Memory B cell (primary cell): Measurements from ENCODE around the gene SFMBT1.
A peak's percentile ranks its signal among the peaks of the same experiment; 100 is the strongest.

Experiments
- ATAC-seq: fragments of 150-1000 bp; cut with Tn5 transposase; 2 replicates; pipeline ENCODE4 v1.10.0; 2021; ENCODE audit warnings: low read depth, mild to moderate bottlenecking, moderate library complexity
- DNase-seq, 2 donors: peaks; one replicate each; pipeline ENCODE4 v3.0.0; 2022; ENCODE audit warnings: low spot score in 2 of 2
- H3K27ac Mint-ChIP-seq: one replicate; pipeline ENCODE4 v1.8.0; 2022; ENCODE audit warnings: mild to moderate bottlenecking, moderate library complexity, mixed read lengths
- H3K27me3 Mint-ChIP-seq: one replicate; pipeline ENCODE4 v1.8.0; 2022; ENCODE audit warnings: mixed read lengths
- H3K36me3 Mint-ChIP-seq: one replicate; pipeline ENCODE4 v1.8.0; 2022; ENCODE audit warnings: mild to moderate bottlenecking, mixed read lengths
- H3K4me1 Mint-ChIP-seq: one replicate; pipeline ENCODE4 v1.8.0; 2022; ENCODE audit warnings: mixed read lengths
- H3K4me3 Mint-ChIP-seq: one replicate; pipeline ENCODE4 v1.8.0; 2022; ENCODE audit warnings: mild to moderate bottlenecking, moderate library complexity, mixed read lengths
- H3K9me3 Mint-ChIP-seq: one replicate; pipeline ENCODE4 v1.8.0; 2022; ENCODE audit warnings: mixed read lengths

Gene SFMBT1

DNA sequence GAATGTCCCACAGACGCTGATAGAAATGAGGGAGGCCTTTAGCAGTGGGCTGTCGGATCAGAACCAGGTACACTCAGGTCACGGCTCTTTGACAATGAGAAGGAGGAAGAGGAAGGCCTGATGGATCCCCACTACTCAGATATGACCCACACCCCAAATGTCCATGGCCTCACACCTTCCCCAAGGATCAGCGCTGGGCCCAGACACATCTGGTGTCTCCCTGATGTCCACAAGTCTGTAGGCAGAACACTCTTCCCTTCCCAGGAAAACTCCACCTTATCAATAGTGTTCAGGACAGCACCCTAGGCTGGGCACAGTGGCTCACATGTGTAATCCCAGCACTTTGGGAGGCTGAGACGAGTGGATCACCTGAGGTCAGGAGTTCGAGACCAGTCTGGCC lies 33.3 kb upstream of the SFMBT1 start:
- H3K4me3 Mint-ChIP-seq: no peak overlapping the region
- ATAC-seq: no peak
- no peaks in the 10 kb centered on the region for H3K27me3 Mint-ChIP-seq
- H3K36me3 Mint-ChIP-seq: peaks cover 7% of the 10 kb centered on the region
- DNase-seq: no peak
- H3K4me1 Mint-ChIP-seq: no peaks in the 10 kb centered on the region
- no peak overlapping the region for H3K27ac Mint-ChIP-seq
- no peaks in the 10 kb centered on the region for H3K9me3 Mint-ChIP-seq

DNA sequence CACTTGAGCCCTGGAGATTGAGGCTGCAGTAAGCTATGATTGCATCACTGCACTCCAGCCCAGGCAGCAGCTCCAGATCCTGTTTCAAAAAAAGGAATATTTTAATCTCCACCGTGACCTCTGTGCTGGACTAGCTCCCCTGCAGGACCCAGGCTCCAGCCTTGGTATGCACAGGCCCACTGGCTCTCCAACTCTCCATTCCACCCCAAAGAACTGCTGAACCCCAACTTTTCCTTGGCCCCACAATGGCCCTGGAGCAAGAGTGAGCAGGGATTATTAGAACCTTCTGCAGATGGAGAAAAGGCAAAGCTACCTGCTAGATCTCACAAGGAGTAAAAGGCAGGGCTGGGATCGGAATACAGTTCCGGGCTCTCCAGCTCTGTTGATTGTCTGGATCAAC lies 32.8 kb upstream of the SFMBT1 start:
- Mint-ChIP-seq H3K27ac (no peak overlapping the region), H3K9me3 (no peaks in the 10 kb centered on the region), H3K36me3 (peaks cover 3% of the 10 kb centered on the region), H3K4me1 (no peaks in the 10 kb centered on the region), H3K4me3 (no peak overlapping the region), H3K27me3 (no peaks in the 10 kb centered on the region)
- ATAC-seq: no peak
- no peak for DNase-seq

GRCh38 chr3:53077476-53078220 lies 31.8 kb upstream of the SFMBT1 start:
- no peak overlapping the region for H3K4me3 Mint-ChIP-seq
- H3K4me1 Mint-ChIP-seq: peaks cover 7% of the 10 kb centered on the region
- ATAC-seq (no peak), DNase-seq (no peak)
- H3K9me3 Mint-ChIP-seq: no peaks in the 10 kb centered on the region
- no peaks in the 10 kb centered on the region for H3K27me3 Mint-ChIP-seq
- peaks cover 3% of the 10 kb centered on the region for H3K36me3 Mint-ChIP-seq
- no peak overlapping the region for H3K27ac Mint-ChIP-seq

- DNase-seq: no peak
Measured at GRCh38 chr3:53075743-53076140, 29.9 kb upstream of the SFMBT1 start.

DNA sequence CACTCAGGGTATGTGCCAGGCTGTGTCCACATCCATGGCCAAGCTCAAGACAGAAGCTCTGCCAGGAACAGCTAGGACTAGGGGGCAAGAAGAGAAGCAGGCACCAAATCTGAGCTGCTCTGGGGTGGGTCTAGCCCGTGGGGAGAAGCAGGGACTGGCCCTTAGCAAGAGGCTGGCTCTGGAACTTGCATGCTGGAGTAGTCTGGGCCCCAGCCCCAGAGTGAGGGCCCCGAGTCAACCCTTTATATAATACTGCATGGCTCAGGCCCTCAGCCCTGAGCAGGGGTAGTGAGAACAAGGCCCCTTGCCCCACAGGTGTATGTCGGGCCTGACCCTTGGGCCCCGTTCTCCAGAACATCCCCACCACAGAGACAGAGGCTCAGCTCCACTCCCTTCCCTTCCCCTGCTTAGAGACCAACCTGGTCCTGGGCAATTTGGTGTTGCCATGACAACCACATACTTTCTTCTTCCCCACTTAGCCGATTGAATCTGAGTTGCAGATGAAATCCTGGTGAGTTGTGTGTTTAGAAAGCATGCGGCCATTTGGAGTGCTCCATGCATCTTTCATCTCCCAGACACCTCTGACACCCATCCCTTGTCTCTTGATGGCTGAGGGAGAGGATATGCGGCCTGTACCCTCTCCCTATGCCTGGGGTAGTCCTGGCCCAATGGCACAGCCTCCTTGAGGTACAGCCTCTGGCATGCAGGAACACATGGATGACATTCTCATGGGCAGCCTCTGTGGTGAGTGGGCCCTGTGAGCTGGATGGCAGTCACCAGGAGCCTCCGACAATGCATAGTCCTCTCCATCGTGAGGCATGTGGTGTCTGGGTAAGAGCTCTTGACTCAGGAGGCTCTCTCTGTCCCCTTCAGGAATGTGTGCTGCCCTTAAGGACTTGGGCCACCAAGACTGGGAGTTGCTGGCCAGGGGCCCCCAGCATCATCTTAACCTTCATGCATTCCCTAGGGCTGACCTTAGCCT lies 29.2 kb upstream of the SFMBT1 start:
- H3K4me3 Mint-ChIP-seq: no peak overlapping the region
- peak overlapping the region; percentile 58 for H3K27ac Mint-ChIP-seq
- DNase-seq: no peak
- no peak for ATAC-seq
- H3K36me3 Mint-ChIP-seq: peaks cover 3% of the 10 kb centered on the region
- peaks cover 11% of the 10 kb centered on the region for H3K4me1 Mint-ChIP-seq
- H3K9me3 Mint-ChIP-seq: no peaks in the 10 kb centered on the region
- H3K27me3 Mint-ChIP-seq: no peaks in the 10 kb centered on the region

More at GRCh38 chr3:53075743-53076140, 29.9 kb upstream of the SFMBT1 start:
- Mint-ChIP-seq H3K4me1 (peaks cover 11% of the 10 kb centered on the region), H3K27me3 (no peaks in the 10 kb centered on the region), H3K9me3 (no peaks in the 10 kb centered on the region), H3K36me3 (peaks cover 3% of the 10 kb centered on the region), H3K27ac (no peak overlapping the region), H3K4me3 (no peak overlapping the region)
- ATAC-seq: no peak

DNA sequence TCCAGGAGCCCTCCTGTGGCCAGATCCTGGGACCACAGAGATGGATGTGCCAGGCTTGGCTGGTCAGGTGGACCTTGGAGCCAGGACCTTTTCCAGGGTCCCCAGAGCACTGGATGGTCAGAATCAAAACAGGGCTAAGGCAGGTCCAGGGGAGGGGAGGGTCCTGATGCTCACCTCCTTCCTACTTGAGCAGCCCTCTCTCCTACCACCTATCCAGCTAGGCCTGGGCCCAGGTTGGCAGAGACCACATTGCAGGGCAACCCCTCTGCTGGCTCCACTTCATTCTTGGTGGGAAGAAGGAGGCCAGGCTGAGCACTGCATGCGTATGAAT lies 28.5 kb upstream of the SFMBT1 start:
- Mint-ChIP-seq H3K4me3 (peak overlapping the region; percentile 37), H3K27ac (peak overlapping the region; percentile 58)

GRCh38 chr3:53073553-53074365 lies 27.9 kb upstream of the SFMBT1 start:
- Mint-ChIP-seq H3K4me1 (peaks cover 11% of the 10 kb centered on the region), H3K36me3 (peaks cover 3% of the 10 kb centered on the region), H3K4me3 (peak overlapping the region; percentile 92), H3K27me3 (no peaks in the 10 kb centered on the region), H3K9me3 (no peaks in the 10 kb centered on the region), H3K27ac (peak overlapping the region; percentile 84)
- DNase-seq (peak in 1 of 2 donors; percentile 19), ATAC-seq (no peak)

More for the DNA sequence above, 28.5 kb upstream of the SFMBT1 start:
- DNase-seq: no peak
- Mint-ChIP-seq H3K4me1 (peaks cover 11% of the 10 kb centered on the region), H3K36me3 (peaks cover 3% of the 10 kb centered on the region), H3K9me3 (no peaks in the 10 kb centered on the region), H3K27me3 (no peaks in the 10 kb centered on the region)
- ATAC-seq: no peak

DNA sequence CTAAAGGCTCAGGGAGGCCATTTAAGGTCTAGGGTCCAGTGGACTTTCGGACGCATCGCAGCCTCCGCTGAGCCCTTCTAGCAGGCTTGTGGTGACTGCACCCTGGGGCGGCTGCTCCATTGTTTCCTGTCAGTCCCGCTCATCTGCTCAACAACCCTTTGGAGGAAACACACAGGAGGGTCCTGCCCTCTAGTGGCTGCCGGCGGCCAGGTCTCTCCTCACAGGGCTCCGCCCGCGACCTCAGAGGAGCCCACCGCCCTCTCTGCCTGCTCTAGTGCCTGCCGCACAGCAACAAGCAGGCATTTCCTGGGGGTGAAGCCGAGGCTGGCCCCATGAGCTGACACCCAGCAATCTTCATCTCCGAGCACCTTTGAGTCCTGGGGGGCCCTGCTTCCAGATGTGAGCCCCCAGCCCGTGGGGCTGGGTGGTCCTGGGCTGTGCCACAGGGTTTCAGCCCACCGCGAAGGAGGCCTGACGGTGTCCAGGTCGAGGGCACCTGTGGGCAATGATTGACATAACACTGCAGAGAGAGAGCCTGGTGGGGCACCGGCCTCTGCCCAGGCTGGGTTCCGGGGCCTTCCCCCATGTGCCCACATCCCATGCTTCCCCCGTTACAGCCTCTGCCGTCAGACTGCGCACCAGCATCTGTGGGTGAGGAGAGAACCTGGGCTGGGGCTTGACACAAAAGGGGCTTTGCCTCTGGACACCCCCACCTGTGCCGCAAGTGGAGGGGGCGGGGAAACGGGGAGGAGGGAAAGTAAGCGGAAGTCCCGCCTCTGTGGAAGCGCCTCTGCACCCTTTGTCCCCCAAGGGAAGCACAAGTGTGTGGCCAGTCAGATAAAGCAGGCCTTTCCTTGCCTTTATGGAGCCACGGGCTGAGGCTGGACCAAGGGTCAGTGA lies 27.0 kb upstream of the SFMBT1 start:
- DNase-seq (peak; percentile 81 to 83), ATAC-seq (peak; percentile 89)
- H3K4me1 Mint-ChIP-seq: peaks cover 11% of the 10 kb centered on the region
- H3K9me3 Mint-ChIP-seq: no peaks in the 10 kb centered on the region
- H3K36me3 Mint-ChIP-seq: peaks cover 3% of the 10 kb centered on the region
- peak overlapping the region; percentile 84 for H3K27ac Mint-ChIP-seq
- H3K4me3 Mint-ChIP-seq: peak overlapping the region; percentile 92
- no peaks in the 10 kb centered on the region for H3K27me3 Mint-ChIP-seq

DNA sequence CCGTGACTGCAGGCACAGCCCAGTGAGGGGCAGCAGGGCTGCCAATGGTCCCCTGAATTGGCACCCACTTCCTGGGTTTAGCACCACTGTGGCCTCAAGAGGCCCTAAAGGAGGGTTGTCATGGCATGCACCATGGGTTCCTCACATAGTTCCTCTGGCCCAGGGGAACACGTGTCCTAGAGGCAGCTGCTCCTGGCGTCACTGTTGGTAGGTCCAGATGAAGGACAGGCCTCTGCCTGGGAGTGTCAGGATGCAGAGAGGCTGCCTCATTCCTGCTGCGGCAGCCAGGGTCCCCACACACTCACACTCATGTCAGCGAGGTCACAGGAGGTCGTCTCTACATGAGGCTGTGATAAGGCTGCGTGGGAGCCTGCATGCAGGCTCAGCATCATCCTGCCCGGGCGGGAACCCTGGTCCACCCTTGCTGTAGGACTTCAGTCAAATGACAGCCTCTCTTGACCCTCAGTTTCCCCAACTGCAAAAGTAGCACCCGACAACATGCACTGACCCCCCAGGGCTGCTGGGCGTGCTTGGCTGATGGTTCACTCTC lies 26.1 kb upstream of the SFMBT1 start:
- Mint-ChIP-seq H3K27ac (no peak overlapping the region), H3K4me1 (peaks cover 11% of the 10 kb centered on the region), H3K9me3 (no peaks in the 10 kb centered on the region), H3K27me3 (no peaks in the 10 kb centered on the region), H3K4me3 (no peak overlapping the region), H3K36me3 (peaks cover 3% of the 10 kb centered on the region)
- ATAC-seq (no peak), DNase-seq (no peak)

DNA sequence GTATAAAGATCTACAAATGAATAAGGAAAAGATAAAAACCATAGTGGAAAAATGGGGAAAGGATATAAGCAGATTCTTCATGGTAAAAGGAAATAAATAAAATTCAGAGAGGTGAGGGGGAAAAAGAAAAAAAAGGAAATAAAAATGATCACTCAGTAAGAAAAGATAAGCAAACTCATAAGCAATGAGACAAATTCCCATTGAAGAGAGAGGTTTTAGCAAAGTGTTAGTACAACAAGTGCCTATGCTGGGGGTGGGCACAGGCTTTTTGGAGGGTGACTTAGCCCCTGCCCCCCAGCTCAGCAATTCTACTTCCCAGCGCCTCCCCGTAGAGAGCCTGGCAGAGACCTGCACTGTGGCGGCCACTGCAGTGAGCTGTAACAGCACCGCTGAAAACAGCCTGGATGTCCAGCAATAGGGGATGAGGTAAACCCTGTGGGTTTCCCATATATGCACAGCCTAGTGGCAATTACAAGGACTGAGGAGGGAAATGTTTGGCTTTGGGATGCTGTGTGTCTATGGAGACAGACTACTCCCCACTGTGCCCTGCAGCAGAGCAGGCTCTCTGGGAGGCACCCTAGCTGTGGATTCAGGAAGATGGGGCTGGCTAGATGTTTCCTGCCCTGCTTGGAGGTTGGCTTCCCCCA lies 23.7 kb upstream of the SFMBT1 start:
- Mint-ChIP-seq H3K4me1 (peaks cover 11% of the 10 kb centered on the region), H3K27me3 (peaks cover 6% of the 10 kb centered on the region), H3K9me3 (no peaks in the 10 kb centered on the region), H3K27ac (no peak overlapping the region), H3K36me3 (peaks cover 4% of the 10 kb centered on the region), H3K4me3 (no peak overlapping the region)
- no peak for ATAC-seq
- no peak for DNase-seq

DNA sequence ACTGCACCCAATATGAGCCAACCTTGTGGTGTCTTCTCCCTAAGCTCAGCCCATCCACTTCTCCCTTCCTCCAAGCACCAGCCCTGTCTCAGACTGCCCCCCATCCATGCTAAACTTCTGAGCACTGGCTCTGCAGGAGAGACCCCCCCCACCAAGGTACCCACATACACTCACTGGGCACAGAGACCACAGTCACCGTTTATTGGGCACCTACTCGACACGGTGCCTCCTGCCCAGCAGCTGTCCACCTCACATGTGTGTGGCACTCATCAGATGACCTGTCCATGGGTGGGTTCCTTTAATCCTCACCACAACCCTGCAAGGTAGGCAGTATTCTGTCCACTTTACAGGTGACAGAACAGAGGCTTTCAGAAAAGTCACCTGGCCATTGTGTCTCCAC lies 22.3 kb upstream of the SFMBT1 start:
- Mint-ChIP-seq H3K27ac (no peak overlapping the region), H3K4me1 (peaks cover 7% of the 10 kb centered on the region)

DNA sequence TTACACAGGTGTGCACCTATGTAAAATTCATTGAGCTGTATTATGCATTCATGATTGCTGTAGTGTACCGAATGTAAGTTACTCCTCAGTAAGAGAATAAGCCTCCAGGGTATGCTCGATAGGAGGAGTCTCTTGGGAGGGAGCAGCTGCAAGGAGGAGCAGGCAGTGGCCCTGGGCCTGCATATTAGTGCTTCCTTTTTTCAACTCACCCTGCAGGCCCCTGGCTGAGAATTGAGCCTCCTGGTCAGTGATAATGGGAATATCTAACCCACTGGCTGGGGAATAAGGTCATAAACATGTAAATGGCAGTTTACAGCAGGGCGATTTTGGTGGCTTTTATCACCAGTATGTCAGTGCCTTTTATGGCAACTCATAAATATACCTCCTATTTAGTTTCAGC lies 21.7 kb upstream of the SFMBT1 start:
- DNase-seq: no peak
- no peaks in the 10 kb centered on the region for H3K9me3 Mint-ChIP-seq
- peaks cover 3% of the 10 kb centered on the region for H3K4me1 Mint-ChIP-seq
- H3K36me3 Mint-ChIP-seq: peaks cover 4% of the 10 kb centered on the region
- H3K27ac Mint-ChIP-seq: no peak overlapping the region
- no peak for ATAC-seq
- H3K27me3 Mint-ChIP-seq: peaks cover 8% of the 10 kb centered on the region
- no peak overlapping the region for H3K4me3 Mint-ChIP-seq

More for the DNA sequence above, 22.3 kb upstream of the SFMBT1 start:
- Mint-ChIP-seq H3K4me3 (no peak overlapping the region), H3K9me3 (no peaks in the 10 kb centered on the region), H3K36me3 (peaks cover 4% of the 10 kb centered on the region), H3K27me3 (peaks cover 8% of the 10 kb centered on the region)
- DNase-seq (no peak), ATAC-seq (no peak)
